ENCODE data around the gene CCR4. TPM values are rescaled to one million over a fixed set of nuclear protein-coding genes. Genes with fewer than 3 reads are reported as not detected.
A peak's percentile ranks its signal among the peaks of the same experiment; 100 is the strongest.
"Not testable (repeated sequence)": the region's sequence is repeated elsewhere in the genome, so short reads cannot be mapped to it uniquely, and the experiment has no call there.

The CCR4 gene
- total and polyA plus RNA-seq, 3 donors from 2014 or later = 2.0 to 3.0 (median 2.8) TPM

DNA sequence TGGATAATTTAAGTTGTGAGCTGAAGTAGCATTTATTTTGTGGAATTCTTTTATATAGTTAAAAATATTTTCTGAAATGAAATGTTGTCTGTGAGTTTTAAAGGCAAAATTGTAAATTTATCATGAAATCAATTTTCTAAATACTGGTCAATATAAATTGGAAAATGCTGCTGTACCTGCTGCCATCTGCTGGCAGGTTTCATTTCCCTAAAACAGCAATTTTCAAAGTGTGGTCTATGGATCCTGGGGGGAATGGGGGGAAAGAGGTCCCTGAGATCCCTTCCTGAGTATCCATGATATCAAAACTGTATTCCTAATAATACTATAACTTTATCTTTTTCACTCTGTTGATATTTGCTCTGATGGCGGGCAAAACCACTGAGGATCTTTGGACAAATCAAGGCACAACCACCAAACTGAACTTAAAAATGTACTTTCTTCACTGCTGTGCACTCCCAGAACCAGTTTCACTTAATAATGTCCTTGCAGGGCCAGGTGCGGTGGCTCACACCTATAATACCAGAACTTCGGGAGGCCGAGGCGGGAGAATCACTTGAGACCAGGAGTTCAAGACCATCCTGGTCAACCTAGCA, 17.2 kb upstream of the CCR4 start:
- intact Hi-C loops (cut with DNase I; ENCODE audit: low total_unique reads) = no loop called here
- Histone ChIP-seq H3K9me3 (no peaks in the 10 kb centered on the region), H3K36me3 (ENCODE audit: low read depth, missing control alignments) (no peaks in the 10 kb centered on the region), H3K27ac (no peak overlapping the region), H3K27me3 (no peaks in the 10 kb centered on the region), H3K4me1 (no peaks in the 10 kb centered on the region), H3K4me3 (no peak overlapping the region)
- TF ChIP-seq, protein P1, sequence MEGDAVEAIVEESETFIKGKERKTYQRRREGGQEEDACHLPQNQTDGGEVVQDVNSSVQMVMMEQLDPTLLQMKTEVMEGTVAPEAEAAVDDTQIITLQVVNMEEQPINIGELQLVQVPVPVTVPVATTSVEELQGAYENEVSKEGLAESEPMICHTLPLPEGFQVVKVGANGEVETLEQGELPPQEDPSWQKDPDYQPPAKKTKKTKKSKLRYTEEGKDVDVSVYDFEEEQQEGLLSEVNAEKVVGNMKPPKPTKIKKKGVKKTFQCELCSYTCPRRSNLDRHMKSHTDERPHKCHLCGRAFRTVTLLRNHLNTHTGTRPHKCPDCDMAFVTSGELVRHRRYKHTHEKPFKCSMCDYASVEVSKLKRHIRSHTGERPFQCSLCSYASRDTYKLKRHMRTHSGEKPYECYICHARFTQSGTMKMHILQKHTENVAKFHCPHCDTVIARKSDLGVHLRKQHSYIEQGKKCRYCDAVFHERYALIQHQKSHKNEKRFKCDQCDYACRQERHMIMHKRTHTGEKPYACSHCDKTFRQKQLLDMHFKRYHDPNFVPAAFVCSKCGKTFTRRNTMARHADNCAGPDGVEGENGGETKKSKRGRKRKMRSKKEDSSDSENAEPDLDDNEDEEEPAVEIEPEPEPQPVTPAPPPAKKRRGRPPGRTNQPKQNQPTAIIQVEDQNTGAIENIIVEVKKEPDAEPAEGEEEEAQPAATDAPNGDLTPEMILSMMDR (IDR thresholded peaks at IDR 0.05) = peak; percentile 25 to 63 (median 54)
- TF ChIP-seq POLR2A (IDR thresholded peaks at IDR 0.05) = no peak
- peak; percentile 40 for DNase-seq
- WGBS, 2 donors = 76 to 85% methylated on average over 5 of the region's 5 CpGs

DNA sequence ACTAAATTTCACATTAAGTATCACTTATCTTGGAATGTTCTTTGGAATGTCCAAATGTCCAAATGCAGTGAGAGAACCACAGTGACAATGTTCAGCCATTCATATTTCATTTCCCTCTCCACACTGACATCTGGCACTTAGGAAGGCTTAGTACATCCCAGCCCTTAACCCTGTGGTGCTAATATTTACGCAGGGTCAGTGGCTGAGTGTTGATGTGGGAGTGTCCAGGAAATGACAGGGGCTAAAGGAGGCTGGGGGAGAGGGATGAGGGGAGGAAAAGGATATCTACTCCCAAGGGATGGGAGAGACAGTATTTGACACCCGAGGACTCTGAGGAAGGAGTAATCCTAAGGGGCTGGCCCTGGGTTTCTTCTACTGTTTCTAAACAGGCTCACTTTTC, 14.1 kb upstream of the CCR4 start:
- no peak for DNase-seq
- Histone ChIP-seq H3K9me3 (no peaks in the 10 kb centered on the region), H3K36me3 (ENCODE audit: low read depth, missing control alignments) (no peaks in the 10 kb centered on the region), H3K27me3 (no peaks in the 10 kb centered on the region), H3K4me3 (no peak overlapping the region), H3K27ac (no peak overlapping the region), H3K4me1 (no peaks in the 10 kb centered on the region)
- intact Hi-C loops (cut with DNase I; ENCODE audit: low total_unique reads) = no loop called here
- TF ChIP-seq, protein P1 (IDR thresholded peaks at IDR 0.05) = no peak
- no peak for TF ChIP-seq POLR2A (IDR thresholded peaks at IDR 0.05)
- WGBS, 2 donors = 25 to 31% methylated on average over 2 of the region's 2 CpGs

DNA sequence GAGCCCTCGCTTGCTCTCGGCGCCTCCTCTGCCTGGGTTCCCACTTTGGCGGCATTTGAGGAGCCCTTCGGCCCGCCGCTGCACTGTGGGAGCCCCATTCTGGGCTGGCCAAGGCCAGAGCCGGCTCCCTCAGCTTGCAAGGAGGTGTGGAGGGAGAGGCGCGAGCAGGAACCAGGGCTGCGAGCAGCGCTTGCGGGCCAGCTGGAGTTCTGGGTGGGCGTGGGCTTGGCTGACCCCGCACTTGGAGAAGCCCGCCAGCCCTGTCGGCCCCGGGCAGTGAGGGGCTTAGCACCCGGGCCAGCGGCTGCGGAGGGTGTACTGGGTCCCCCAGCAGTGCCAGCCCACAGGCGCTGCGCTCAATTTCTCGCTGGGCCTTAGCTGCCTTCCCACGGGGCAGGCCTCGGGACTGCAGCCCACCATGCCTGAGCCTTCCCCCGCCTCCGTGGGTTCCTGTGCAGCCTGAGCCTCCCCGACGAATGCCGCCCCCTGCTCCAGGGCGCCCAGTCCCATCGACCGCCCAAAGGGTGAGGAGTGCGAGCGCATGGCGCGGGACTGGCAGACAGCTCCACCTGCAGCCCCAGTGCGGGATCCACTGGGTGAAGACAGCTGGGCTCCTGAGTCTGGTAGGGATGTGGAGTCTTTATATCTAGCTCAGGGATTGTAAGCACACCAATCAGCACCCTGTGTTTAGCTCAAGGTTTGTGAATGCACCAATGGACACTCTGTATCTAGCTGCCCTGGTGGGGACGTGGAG, 11.7 kb upstream of the CCR4 start:
- peak; percentile 49 for DNase-seq
- intact Hi-C loops (cut with DNase I; ENCODE audit: low total_unique reads); H3K9me3 ChIP-seq; H3K36me3 ChIP-seq (ENCODE audit: low read depth, missing control alignments); H3K27ac ChIP-seq; H3K4me1 ChIP-seq; H3K27me3 ChIP-seq: not testable (repeated sequence)
- 83 to 87% methylated on average over 3 to 40 of the region's 40 CpGs for WGBS, 2 donors
- peak overlapping the region in 1 of 2 donors; percentile 23 for H3K4me3 ChIP-seq

DNA sequence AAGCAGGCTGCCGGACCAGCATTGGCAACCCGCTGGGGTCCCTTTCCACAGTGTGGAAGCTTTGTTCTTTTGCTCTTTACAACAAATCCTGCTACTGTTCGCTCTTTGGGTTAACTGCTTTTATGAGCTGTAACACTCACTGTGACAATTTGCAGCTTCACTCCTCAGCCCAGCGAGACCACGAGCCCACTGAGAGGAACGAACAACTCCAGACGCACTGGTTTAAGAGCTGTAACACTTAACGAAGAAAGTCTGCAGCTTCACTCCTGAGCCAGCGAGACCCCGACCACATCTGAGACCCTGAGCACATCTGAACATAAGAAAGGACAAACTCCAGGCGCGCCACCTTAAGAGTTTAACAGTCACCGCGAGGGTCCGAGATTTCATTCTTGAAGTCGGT, 10.7 kb upstream of the CCR4 start:
- Histone ChIP-seq H3K4me1 (no peaks in the 10 kb centered on the region), H3K4me3 (no peak overlapping the region), H3K27ac (no peak overlapping the region), H3K27me3 (no peaks in the 10 kb centered on the region), H3K36me3 (ENCODE audit: low read depth, missing control alignments) (no peaks in the 10 kb centered on the region), H3K9me3 (no peaks in the 10 kb centered on the region)
- 64 to 77% methylated on average over 16 of the region's 16 CpGs for WGBS, 2 donors
- intact Hi-C loops (cut with DNase I; ENCODE audit: low total_unique reads) = no loop called here
- DNase-seq = peak; percentile 64
- TF ChIP-seq POLR2A (IDR thresholded peaks at IDR 0.05) = peak; percentile 39
- TF ChIP-seq, protein P1 (IDR thresholded peaks at IDR 0.05) = no peak

DNA sequence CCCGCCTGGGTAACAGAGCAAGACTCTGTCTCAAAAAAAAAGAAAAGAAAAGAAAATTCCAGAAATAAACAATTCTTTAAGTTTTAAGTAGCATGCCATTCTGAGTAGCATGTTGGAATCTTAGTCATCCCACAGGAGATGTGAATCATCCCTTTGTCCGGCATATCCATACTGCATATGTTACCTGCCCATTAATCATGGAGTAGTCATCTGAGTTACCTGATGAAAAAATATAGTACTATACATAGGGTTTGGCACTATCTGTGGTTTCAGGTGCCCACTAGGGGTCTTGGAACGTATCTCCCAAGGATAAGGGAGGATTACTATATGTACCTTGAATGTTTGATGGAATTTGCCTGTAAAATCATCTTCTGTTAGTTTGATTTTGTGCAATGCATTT, 6.3 kb upstream of the CCR4 start:
- Histone ChIP-seq H3K27ac (no peak overlapping the region), H3K9me3 (no peaks in the 10 kb centered on the region), H3K4me1 (no peaks in the 10 kb centered on the region), H3K27me3 (no peaks in the 10 kb centered on the region), H3K4me3 (no peak overlapping the region), H3K36me3 (ENCODE audit: low read depth, missing control alignments) (no peaks in the 10 kb centered on the region)
- intact Hi-C loops (cut with DNase I; ENCODE audit: low total_unique reads) = no loop called here
- WGBS, 2 donors = 63 to 74% methylated on average over 3 of the region's 3 CpGs
- TF ChIP-seq, protein P1 (IDR thresholded peaks at IDR 0.05) = no peak
- no peak for TF ChIP-seq POLR2A (IDR thresholded peaks at IDR 0.05)
- no peak for DNase-seq

DNA sequence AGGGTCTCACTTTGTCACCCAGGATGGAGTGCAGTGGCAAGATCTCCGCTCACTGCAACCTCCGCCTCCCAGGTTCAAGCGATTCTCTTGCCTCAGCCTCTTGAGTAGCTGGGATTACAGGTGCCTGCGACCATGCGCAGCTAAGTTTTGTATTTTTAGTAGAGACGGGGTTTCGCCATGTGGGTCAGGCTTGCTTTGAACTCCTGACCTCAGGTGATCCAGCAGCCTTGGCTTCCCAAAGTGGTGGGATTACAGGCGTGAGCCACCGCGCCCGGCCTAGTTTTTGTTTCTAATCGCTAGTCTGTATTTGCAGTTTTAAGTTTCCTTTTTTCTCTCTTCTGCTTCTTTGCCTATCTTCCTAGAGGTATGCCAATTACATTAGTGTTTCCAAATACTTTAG, 5.8 kb upstream of the CCR4 start:
- DNase-seq; intact Hi-C loops (cut with DNase I; ENCODE audit: low total_unique reads); H3K9me3 ChIP-seq; H3K27me3 ChIP-seq; H3K36me3 ChIP-seq (ENCODE audit: low read depth, missing control alignments); H3K4me3 ChIP-seq; H3K4me1 ChIP-seq; H3K27ac ChIP-seq: not testable (repeated sequence)
- WGBS, 2 donors = 51 to 74% methylated on average over 10 to 11 of the region's 12 CpGs
